Omental fat pad (tissue), 4 donors: ENCODE results near the gene GABPB2. TPM values are rescaled to one million over a fixed set of nuclear protein-coding genes. Genes with fewer than 3 reads are reported as not detected.

Experiments
- ATAC-seq: fragments of 150-250 bp; one replicate; pipeline ENCODE4 v1.9.1; 2016; ENCODE audit warnings: mild to moderate bottlenecking, moderate library complexity; ENCODE audit not compliant: low FRiP score
- DNase-seq: peaks from one replicate; pipeline ENCODE4 v3.0.0-alpha.2; 2019; ENCODE audit warnings: low spot score
- CTCF ChIP-seq, 3 donors: fragments of 450-650 bp; IDR thresholded peaks; one replicate each; pipeline ENCODE4 v1.5.1; 2016 to 2017; ENCODE audit warnings: antibody characterized with exemption in 3 of 3, mild to moderate bottlenecking in 3 of 3, moderate library complexity in 2 of 3
- total RNA-seq, 4 donors: library from RNA; depleted of rRNA; stranded (reverse); fragments of >200 nt; gene quantifications; one replicate each; pipeline ENCODE4 v1.1.0, GENCODE V29; 2016

GABPB2 gene
- total RNA-seq, 4 donors from 2014 or later: 15.0 to 36.1 (median 21.2) TPM

DNA sequence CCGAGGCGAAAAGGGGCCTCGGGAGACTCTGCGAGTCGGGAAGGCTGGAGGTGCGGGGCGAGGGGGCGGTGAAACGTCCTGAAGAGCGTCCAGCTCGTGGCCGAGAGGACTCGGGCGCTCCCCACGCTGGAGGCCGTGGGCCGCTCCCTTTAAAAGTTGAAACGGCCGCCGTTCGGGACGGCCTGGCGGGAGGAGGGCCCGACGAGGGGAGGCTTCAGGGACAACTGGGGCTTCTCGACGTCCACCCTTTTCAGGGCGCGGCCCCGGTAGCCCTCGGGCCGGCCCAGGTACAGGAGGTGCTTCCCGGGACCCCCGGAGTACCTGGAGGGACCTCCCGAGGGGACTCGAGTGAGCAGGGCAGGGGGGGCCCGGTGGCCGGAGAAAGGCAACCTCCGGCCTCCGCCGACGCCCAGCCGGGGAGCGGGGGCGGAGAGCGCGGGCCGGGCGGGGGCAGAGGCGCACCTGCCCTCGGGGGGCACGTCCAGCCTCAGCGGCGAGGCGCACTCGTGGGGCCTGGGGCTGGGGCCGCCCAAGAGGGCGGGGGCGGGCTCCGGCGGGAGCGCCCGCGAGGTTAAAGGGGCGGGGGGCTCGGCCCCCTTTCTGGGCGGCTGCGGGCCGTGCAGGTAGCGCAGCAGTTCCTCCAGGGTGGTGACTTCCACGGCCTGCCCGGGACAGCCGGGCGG is 61.9 kb downstream of the GABPB2 start:
- ATAC-seq (no peak), DNase-seq (no peak)
- TF ChIP-seq CTCF (IDR thresholded peaks at IDR 0.05): no peak

DNA sequence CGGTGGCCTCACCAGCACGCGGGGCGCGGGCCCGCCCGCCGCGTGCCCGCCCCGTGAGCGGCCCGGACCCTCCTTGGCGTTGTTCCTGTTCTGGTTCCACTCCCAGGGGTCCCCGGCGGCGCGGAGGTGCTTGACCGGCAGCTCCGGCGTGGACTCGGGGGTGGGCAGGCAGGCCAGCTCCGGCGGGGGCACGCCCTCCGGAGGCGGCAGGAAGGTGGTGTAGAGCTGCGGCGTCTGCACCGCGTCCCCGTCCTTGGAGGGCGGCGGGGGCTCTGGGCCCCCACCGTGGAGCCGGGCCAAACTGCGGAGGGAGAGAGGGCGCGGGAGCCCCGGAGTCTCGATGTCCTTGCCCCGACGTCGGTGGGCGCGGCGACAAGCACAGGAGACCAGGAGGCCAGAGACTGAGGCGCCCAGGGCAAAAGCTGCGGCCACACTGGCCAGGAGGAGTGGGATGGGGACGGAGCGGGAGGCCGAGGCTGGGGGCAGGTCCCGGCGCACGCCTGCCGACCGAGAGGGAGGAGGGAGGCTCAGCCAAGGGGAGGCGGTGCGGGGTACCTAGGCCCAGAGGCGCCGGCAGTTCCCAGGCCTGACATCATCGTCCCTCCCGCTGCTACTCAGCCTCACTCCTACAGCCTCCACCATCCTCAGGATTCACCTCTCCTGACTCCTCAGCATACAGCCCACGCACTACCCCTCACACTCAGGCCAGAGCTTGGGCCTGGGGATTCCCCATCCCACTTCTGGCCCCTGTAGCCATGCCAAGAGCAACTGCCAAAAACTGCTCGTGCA is 62.7 kb downstream of the GABPB2 start:
- ATAC-seq (peak; percentile 76), DNase-seq (no peak)
- TF ChIP-seq CTCF (IDR thresholded peaks at IDR 0.05): no peak

DNA sequence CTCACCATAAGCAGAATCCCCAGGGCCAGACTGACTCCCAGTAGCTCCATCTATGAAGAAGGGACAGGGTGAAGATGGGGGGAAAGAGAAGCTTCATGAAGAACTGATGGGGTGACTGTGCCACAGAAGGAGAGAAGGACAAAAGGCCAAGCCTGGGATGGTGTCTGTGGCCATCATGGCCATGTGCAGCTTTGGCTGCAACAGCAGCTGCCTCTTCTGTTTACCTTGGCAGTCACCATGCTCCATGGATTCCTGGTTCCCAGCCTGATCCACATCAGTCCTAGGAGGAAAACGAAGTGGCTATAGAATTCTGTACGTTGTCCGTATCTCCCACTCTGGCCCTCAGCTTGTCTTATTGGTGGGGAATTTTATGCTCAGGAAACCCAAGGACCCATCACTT is 63.8 kb downstream of the GABPB2 start:
- no peak for DNase-seq
- ATAC-seq: no peak
- TF ChIP-seq CTCF (IDR thresholded peaks at IDR 0.05): no peak

DNA sequence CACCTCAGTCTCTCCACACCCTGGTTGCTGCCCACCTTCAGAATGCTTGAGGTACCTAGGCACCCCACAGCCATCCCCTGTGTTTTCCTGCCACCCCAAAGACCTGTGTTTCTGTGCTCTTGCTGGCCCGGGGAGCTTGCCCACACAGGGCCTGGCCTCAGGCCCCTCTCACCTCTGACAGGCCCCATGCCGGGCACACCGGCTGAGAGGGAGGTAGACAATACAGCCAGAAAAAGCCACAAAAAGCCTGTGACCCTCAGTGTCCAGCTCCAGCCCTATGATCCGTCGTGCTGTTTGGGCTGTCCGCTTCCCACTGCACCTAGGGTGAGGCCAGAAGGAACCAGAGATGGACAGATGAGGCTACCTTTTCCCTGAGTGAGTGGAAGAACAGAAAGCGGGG is 64.4 kb downstream of the GABPB2 start:
- ATAC-seq (no peak), DNase-seq (no peak)
- TF ChIP-seq CTCF (IDR thresholded peaks at IDR 0.05): no peak

- no peak for TF ChIP-seq CTCF (IDR thresholded peaks at IDR 0.05)
- ATAC-seq (no peak), DNase-seq (no peak)
Measured at GRCh38 chr1:151135433-151136385, 65.1 kb downstream of the GABPB2 start.

GRCh38 chr1:151137789-151138188 is 67.2 kb downstream of the GABPB2 start:
- ATAC-seq (no peak), DNase-seq (no peak)
- TF ChIP-seq CTCF (IDR thresholded peaks at IDR 0.05): no peak
